WTC11 (cell line): Measurements from ENCODE around the gene CENPF. TPM values are rescaled to one million over a fixed set of nuclear protein-coding genes. Genes with fewer than 3 reads are reported as not detected.

ENCODE experiments used
- ATAC-seq: fragments of 200-7000 bp; cut with Tn5 transposase; 2 replicates; pipeline ENCODE4 v1.10.0; 2021; ENCODE audit warnings: mild to moderate bottlenecking, moderate library complexity
- CTCF ChIA-PET: fragments of 300-600 bp; sonication (Branson Sonifier 250); formaldehyde crosslinking; loops from one replicate; lab custom pipeline; 2021; ENCODE audit warnings: antibody characterized with exemption; lab: Charles Lee
- POLR2A ChIA-PET: fragments of 350-600 bp; sonication (Branson Sonifier 250); formaldehyde crosslinking; loops from one replicate; lab custom pipeline; 2021; ENCODE audit warnings: antibody characterized with exemption; lab: Charles Lee
- DNase-seq: peaks from one replicate; pipeline ENCODE4 v3.0.0; 2021; ENCODE audit warnings: low spot score
- H3K27ac Mint-ChIP-seq: 2 replicates; pipeline ENCODE4 v1.8.0; 2021; ENCODE audit warnings: mixed read lengths
- H3K27me3 Mint-ChIP-seq: 2 replicates; pipeline ENCODE4 v1.8.0; 2021; ENCODE audit warnings: low read depth, mild to moderate bottlenecking, moderate library complexity, mixed read lengths
- H3K36me3 Mint-ChIP-seq: 2 replicates; pipeline ENCODE4 v1.8.0; 2021; ENCODE audit warnings: mixed read lengths
- H3K4me1 Mint-ChIP-seq: 2 replicates; pipeline ENCODE4 v1.8.0; 2022; ENCODE audit warnings: mixed read lengths
- H3K4me3 Mint-ChIP-seq: 2 replicates; pipeline ENCODE4 v1.8.0; 2021; ENCODE audit warnings: mild to moderate bottlenecking, moderate library complexity, mixed read lengths
- H3K9me3 Mint-ChIP-seq: 2 replicates; pipeline ENCODE4 v1.8.0; 2021; ENCODE audit warnings: mixed read lengths
- CDX4 ChIP-seq: fragments of 250-450 bp; sonication (Bioruptor Pico); IDR thresholded peaks from 2 replicates; pipeline ENCODE4 v1.9.0; 2021; ENCODE audit warnings: moderate library complexity, mild to moderate bottlenecking, inconsistent platforms, borderline replicate concordance
- E2F1 ChIP-seq: sonication (generic); formaldehyde crosslinking; IDR thresholded peaks from 2 replicates; pipeline ENCODE4 v1.8.0; 2022; ENCODE audit warnings: mild to moderate bottlenecking, missing genetic modification reagents
- E2F5 ChIP-seq: sonication (generic); formaldehyde crosslinking; IDR thresholded peaks from 2 replicates; pipeline ENCODE4 v1.8.1; 2022; ENCODE audit warnings: mild to moderate bottlenecking, moderate library complexity, missing genetic modification reagents
- ERG ChIP-seq: fragments of 250-450 bp; sonication (Bioruptor Pico); IDR thresholded peaks from 2 replicates; pipeline ENCODE4 v1.8.0; 2021; ENCODE audit warnings: mild to moderate bottlenecking
- FOXP4 ChIP-seq: sonication (generic); formaldehyde crosslinking; IDR thresholded peaks from 2 replicates; pipeline ENCODE4 v1.8.0; 2022; ENCODE audit warnings: mild to moderate bottlenecking, missing genetic modification reagents
- GTF2I ChIP-seq: fragments of 250-450 bp; sonication (Bioruptor Pico); conservative IDR thresholded peaks from 2 replicates; pipeline ENCODE4 v1.4.0; 2021; ENCODE audit warnings: mild to moderate bottlenecking
- NFYB ChIP-seq: sonication (generic); formaldehyde crosslinking; conservative IDR thresholded peaks from 2 replicates; pipeline ENCODE4 v1.8.0; 2022; ENCODE audit warnings: low read depth, missing genetic modification reagents
- NR2C2 ChIP-seq: sonication (generic); formaldehyde crosslinking; IDR thresholded peaks from 2 replicates; pipeline ENCODE4 v1.8.0; 2022; ENCODE audit warnings: mild to moderate bottlenecking, missing genetic modification reagents
- TP53 ChIP-seq: sonication (generic); formaldehyde crosslinking; IDR thresholded peaks from 2 replicates; pipeline ENCODE4 v1.8.1; 2023; ENCODE audit warnings: mild to moderate bottlenecking, missing genetic modification reagents
- ZBTB43 ChIP-seq: sonication (generic); formaldehyde crosslinking; IDR thresholded peaks from 2 replicates; pipeline ENCODE4 v1.8.1; 2023; ENCODE audit warnings: mild to moderate bottlenecking, missing genetic modification reagents
- ZMAT4 ChIP-seq: fragments of 250-450 bp; sonication (Bioruptor Pico); IDR thresholded peaks from 2 replicates; pipeline ENCODE4 v1.9.0; 2021; ENCODE audit warnings: mild to moderate bottlenecking
- ZNF121 ChIP-seq: sonication (generic); formaldehyde crosslinking; IDR thresholded peaks from 2 replicates; pipeline ENCODE4 v1.8.0; 2023; ENCODE audit warnings: missing genetic modification reagents
- ZNF138 ChIP-seq: sonication (generic); formaldehyde crosslinking; conservative IDR thresholded peaks from 2 replicates; pipeline ENCODE4 v1.8.1; 2022; ENCODE audit warnings: mild to moderate bottlenecking, moderate library complexity, missing genetic modification reagents
- ZNF219 ChIP-seq: sonication (generic); formaldehyde crosslinking; IDR thresholded peaks from 2 replicates; pipeline ENCODE4 v1.8.0; 2023; ENCODE audit warnings: missing genetic modification reagents, mild to moderate bottlenecking, borderline replicate concordance
- ZNF416 ChIP-seq: fragments of 250-450 bp; sonication (Bioruptor Pico); IDR thresholded peaks from 2 replicates; pipeline ENCODE4 v1.9.0; 2021; ENCODE audit warnings: mild to moderate bottlenecking, inconsistent platforms
- ZNF532 ChIP-seq: fragments of 250-450 bp; sonication (Bioruptor Pico); IDR thresholded peaks from 2 replicates; pipeline ENCODE4 v1.9.0; 2021; ENCODE audit warnings: mild to moderate bottlenecking, borderline replicate concordance
- total RNA-seq: library from RNA; stranded (reverse); gene quantifications from 3 replicates; pipeline ENCODE4 v1.2.3, GENCODE V29; 2021

Gene CENPF
- total RNA-seq, 1 experiment from 2014 or later: 166 TPM

GRCh38 chr1:214683621-214684020, 80.6 kb downstream of the CENPF start (continued):
- TF ChIP-seq ERG (no peak), CDX4 (no peak)

- TF ChIP-seq NFYB (CRISPR knock-in tag): no peak
- TF ChIP-seq GTF2I (CRISPR knock-in tag): no peak
- no peak for TF ChIP-seq E2F1 (CRISPR knock-in tag)
- TF ChIP-seq NR2C2 (CRISPR knock-in tag): no peak
- no peak for TF ChIP-seq ZBTB43 (CRISPR knock-in tag)
- TF ChIP-seq ZNF138 (CRISPR knock-in tag): no peak
- no peak for TF ChIP-seq E2F5 (CRISPR knock-in tag)
- TF ChIP-seq ZNF416 (CRISPR knock-in tag): no peak
- TF ChIP-seq ZNF121: no peak
- TF ChIP-seq ZMAT4 (CRISPR knock-in tag): no peak
- no peak for TF ChIP-seq TP53 (CRISPR knock-in tag)
- TF ChIP-seq ZNF219 (CRISPR knock-in tag): no peak
- TF ChIP-seq ZNF532 (CRISPR knock-in tag): no peak
- TF ChIP-seq FOXP4 (CRISPR knock-in tag): no peak
- peaks cover 19% of the 10 kb centered on the region for H3K4me1 Mint-ChIP-seq
- CTCF ChIA-PET: no interaction called here
- no peak overlapping the region for H3K27ac Mint-ChIP-seq
- H3K4me3 Mint-ChIP-seq: no peak overlapping the region
- POLR2A ChIA-PET: no interaction called here
- H3K36me3 Mint-ChIP-seq: no peaks in the 10 kb centered on the region
- no peaks in the 10 kb centered on the region; the same call in 1 of the 2 replicates for H3K27me3 Mint-ChIP-seq
- no peaks in the 10 kb centered on the region for H3K9me3 Mint-ChIP-seq
- no peak for ATAC-seq
- DNase-seq: no peak
These were observed 82.9 kb downstream of the CENPF start for GRCh38 chr1:214685906-214686305.
